ENCODE results near the gene IL11RA. TPM values are rescaled to one million over a fixed set of nuclear protein-coding genes. Genes with fewer than 3 reads are reported as not detected.

The IL11RA gene
- total RNA-seq, 1 donor from 2014 or later: 30.3 TPM

DNA sequence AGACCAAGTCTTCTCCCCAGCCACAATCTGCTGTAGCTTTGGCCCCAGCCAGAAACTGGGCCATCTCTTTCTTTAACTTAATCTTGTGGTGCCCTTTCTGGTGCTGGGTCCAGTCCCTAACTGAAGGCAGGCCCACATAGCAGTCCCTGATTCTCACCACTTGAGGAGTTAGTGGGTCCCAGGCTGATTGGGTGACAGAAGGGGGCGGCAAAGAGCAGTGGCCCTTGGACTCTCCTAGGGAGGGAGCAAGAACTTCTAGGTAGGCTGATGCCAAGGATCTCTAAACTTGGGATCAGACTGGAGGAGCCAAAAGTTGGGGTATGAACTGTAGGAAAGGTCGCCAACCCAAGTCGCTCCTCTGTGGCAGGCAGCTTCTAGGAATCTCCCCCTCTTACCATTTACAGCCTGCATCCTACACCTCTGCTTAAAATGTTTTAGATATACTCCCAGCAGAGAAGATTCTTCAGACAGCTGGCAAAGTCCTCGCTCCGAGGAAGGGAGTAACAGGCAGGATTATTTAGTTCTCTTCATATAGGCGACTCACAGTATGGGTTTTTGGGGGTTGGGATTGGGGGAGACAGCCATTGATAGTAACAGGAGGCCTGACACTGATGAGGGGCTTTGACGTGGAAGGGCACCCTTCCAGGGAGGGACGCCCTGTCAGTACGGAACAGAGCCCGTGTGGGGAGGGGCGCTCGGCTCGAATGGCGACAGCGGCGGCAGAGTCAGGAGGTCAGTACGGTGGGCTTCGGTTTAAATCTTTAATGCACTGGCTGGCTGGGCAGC lies 12.5 kb downstream of the IL11RA start:
- H3K4me1 Mint-ChIP-seq (ENCODE audit: low read depth): peaks cover 31% of the 10 kb centered on the region
- peaks cover 5% of the 10 kb centered on the region for H3K9me3 Mint-ChIP-seq
- no peaks in the 10 kb centered on the region for H3K27me3 Mint-ChIP-seq (ENCODE audit: insufficient read depth)
- DNase-seq (ENCODE audit: low spot score): peak; percentile 61
- intact Hi-C loops (cut with micrococcal nuclease): loop anchor here (1.0 to 10.0 kb wide), 9 partner anchors 18 to 452 kb away; partner anchors contain the start of genes DCTN3, DNAI1, DNAJB5 and FAM219A
- H3K4me3 Mint-ChIP-seq: peak overlapping the region; percentile 88
- peaks cover 22% of the 10 kb centered on the region for H3K36me3 Mint-ChIP-seq (ENCODE audit: low read depth)
- peak overlapping the region; percentile 76 for H3K27ac Mint-ChIP-seq

DNA sequence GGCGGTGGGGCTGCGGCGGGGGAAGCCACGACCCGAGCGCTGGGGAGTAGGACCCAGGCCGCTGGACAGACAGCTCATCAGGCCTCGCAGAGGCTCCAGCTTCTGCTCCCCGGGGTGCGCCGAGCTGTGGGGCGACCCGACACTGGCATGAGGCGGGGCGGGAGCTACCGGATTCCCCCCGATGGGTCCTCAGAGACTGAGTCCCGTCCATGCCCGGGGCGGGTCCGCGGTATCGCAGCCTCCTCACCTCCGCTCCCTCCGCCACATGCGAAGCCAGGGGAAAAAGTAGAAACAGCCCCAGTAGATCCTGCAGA lies 13.0 kb downstream of the IL11RA start:
- no peak for DNase-seq (ENCODE audit: low spot score)
- H3K27me3 Mint-ChIP-seq (ENCODE audit: insufficient read depth): no peaks in the 10 kb centered on the region
- H3K4me1 Mint-ChIP-seq (ENCODE audit: low read depth): peaks cover 31% of the 10 kb centered on the region
- peak overlapping the region; percentile 88 for H3K4me3 Mint-ChIP-seq
- intact Hi-C loops (cut with micrococcal nuclease): loop anchor here (1.0 to 10.0 kb wide), 8 partner anchors 19 to 451 kb away; partner anchors contain the start of genes DCTN3, DNAI1, DNAJB5 and FAM219A
- H3K27ac Mint-ChIP-seq: peak overlapping the region; percentile 84
- peaks cover 22% of the 10 kb centered on the region for H3K36me3 Mint-ChIP-seq (ENCODE audit: low read depth)
- H3K9me3 Mint-ChIP-seq: peaks cover 5% of the 10 kb centered on the region

DNA sequence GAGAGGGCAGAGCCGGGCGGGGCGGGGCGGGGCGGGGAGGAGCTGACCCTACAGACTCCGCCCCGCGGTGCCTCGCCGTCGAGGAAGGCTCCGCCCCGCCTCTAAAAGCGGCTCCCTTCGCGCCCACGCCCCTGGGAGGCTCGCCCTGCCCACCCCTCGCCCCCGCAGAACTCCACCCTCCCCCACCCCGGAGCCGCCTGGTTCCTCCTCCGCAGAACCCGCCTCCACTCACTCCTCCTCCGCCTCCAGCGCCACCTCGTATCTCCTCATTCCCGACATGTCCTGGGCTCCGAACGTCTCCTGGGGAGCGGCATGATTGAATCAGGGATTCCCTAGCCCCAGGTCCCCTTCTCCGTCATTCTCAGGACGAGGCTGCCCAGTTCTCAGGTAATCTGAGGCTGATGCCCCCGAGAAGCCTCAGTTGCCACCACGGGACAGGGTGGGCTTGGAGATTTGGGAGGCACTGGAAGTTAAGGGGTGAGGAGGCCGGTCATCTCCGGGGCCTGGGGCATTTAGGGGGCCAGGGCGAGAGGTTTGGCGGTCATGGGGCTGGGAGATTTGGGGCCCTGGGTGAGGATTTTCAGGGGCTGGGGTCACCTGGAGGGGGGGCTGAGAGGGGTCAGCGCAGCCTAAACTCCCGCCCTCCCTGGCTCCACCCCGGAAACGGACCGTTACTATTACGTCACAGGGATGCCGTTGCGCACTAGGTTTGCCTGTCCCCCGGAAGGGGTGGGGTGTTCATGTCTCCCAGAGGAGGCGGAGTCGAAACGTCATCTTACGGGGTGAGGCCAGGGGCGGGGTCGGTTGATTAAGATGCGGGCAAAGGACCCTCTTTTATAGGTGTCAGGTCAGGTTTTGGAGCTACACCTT lies 13.6 kb downstream of the IL11RA start:
- H3K4me1 Mint-ChIP-seq (ENCODE audit: low read depth): peaks cover 31% of the 10 kb centered on the region
- peak; percentile 86 for DNase-seq (ENCODE audit: low spot score)
- H3K27ac Mint-ChIP-seq: peak overlapping the region; percentile 84
- no peaks in the 10 kb centered on the region for H3K27me3 Mint-ChIP-seq (ENCODE audit: insufficient read depth)
- H3K36me3 Mint-ChIP-seq (ENCODE audit: low read depth): peaks cover 22% of the 10 kb centered on the region
- intact Hi-C loops (cut with micrococcal nuclease): loop anchor here (1.0 to 10.0 kb wide), 10 partner anchors 19 to 487 kb away; partner anchors contain the start of genes DCTN3, DNAI1, DNAJB5 and FAM219A
- peak overlapping the region; percentile 88 for H3K4me3 Mint-ChIP-seq
- peaks cover 5% of the 10 kb centered on the region for H3K9me3 Mint-ChIP-seq

DNA sequence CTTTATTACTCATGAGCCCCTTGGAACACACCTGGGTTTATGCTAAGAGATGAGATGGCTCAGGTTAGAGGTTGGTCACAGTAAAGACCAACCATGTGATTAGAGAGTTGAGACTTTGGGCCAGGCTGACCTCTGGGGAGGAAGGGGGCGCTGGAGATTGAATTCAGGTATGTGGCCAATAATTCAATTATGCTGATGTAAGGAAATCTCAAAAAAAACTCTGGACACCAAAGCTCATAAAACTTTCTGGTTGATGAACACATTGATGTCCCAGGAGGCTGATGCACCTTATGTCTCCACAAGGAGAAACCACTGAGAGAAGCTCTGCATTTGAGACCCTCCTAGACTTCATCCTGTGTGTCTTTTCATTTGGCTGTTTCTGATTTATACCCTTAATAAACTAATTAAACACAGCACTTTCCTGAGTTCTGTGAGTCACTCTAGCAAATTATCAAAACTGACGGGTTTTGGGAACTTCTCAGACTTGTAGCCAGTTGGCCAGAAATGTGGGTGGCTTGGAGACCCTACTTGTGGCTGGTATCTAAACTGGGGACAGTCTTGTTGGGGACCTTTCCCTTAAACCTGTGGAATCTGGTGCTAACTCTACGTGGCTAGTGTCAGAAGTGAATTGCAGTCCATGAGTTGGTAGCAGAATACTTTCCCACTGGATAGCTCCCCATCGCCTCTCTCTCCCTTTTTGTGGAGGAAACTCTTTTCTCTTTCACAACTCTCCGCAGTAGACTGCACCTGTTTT lies 18.0 kb downstream of the IL11RA start:
- H3K27me3 Mint-ChIP-seq (ENCODE audit: insufficient read depth): peaks cover 4% of the 10 kb centered on the region
- intact Hi-C loops (cut with micrococcal nuclease): loop anchor here (10.0 kb wide), 1 partner anchor 405 kb away; the partner anchor contains the start of genes FANCG and VCP
- H3K27ac Mint-ChIP-seq: no peak overlapping the region
- no peaks in the 10 kb centered on the region for H3K4me1 Mint-ChIP-seq (ENCODE audit: low read depth)
- H3K4me3 Mint-ChIP-seq: no peak overlapping the region
- peaks cover 5% of the 10 kb centered on the region for H3K9me3 Mint-ChIP-seq
- peaks cover 12% of the 10 kb centered on the region for H3K36me3 Mint-ChIP-seq (ENCODE audit: low read depth)
- no peak for DNase-seq (ENCODE audit: low spot score)

DNA sequence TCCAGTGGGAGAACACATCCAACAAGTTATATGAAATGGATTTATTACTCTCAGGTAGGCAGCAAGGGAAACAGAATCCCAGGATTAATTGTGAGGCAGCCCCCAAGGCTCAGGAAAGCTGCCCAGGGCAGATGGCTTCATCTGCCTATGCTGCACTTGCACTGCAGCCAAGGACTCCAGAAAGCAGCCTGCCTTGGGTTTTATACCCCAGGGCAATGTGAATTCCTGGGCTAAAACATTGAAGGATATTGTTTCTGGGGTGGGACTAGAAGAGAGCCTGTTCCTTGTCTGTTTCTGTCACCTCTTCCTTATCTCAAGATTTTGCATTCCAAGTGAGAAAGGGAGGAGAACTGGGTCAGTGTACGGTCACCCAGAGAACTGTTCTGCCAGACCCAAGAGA lies 19.3 kb downstream of the IL11RA start:
- Mint-ChIP-seq H3K4me1 (ENCODE audit: low read depth) (no peaks in the 10 kb centered on the region), H3K27me3 (ENCODE audit: insufficient read depth) (peaks cover 4% of the 10 kb centered on the region), H3K36me3 (ENCODE audit: low read depth) (peaks cover 12% of the 10 kb centered on the region), H3K9me3 (peaks cover 5% of the 10 kb centered on the region), H3K4me3 (no peak overlapping the region), H3K27ac (no peak overlapping the region)
- DNase-seq (ENCODE audit: low spot score): no peak
- intact Hi-C loops (cut with micrococcal nuclease): no loop called here

DNA sequence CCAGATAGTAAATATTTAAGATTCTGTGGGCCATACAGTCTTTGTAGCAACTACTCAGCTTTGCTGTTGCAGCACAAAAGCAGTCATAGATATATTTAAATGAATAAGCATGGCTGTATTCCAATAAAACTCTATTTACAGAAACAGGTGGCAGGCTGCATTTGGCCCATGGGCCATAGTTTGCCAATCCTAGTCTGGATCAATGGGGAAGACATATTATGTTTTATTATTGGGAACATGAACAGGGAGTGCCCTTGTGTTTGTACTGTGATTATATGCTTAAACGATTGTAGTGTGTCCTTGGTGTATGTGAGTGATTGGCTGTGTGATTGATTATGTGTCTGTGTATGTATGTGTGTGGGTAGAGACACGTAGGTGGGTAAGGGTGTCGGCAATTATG lies 22.5 kb downstream of the IL11RA start:
- peaks cover 4% of the 10 kb centered on the region for H3K27me3 Mint-ChIP-seq (ENCODE audit: insufficient read depth)
- no peak overlapping the region for H3K27ac Mint-ChIP-seq
- no peak for DNase-seq (ENCODE audit: low spot score)
- H3K4me3 Mint-ChIP-seq: no peak overlapping the region
- intact Hi-C loops (cut with micrococcal nuclease): no loop called here
- peaks cover under 1% of the 10 kb centered on the region for H3K9me3 Mint-ChIP-seq
- H3K36me3 Mint-ChIP-seq (ENCODE audit: low read depth): peaks cover 4% of the 10 kb centered on the region
- no peaks in the 10 kb centered on the region for H3K4me1 Mint-ChIP-seq (ENCODE audit: low read depth)

DNA sequence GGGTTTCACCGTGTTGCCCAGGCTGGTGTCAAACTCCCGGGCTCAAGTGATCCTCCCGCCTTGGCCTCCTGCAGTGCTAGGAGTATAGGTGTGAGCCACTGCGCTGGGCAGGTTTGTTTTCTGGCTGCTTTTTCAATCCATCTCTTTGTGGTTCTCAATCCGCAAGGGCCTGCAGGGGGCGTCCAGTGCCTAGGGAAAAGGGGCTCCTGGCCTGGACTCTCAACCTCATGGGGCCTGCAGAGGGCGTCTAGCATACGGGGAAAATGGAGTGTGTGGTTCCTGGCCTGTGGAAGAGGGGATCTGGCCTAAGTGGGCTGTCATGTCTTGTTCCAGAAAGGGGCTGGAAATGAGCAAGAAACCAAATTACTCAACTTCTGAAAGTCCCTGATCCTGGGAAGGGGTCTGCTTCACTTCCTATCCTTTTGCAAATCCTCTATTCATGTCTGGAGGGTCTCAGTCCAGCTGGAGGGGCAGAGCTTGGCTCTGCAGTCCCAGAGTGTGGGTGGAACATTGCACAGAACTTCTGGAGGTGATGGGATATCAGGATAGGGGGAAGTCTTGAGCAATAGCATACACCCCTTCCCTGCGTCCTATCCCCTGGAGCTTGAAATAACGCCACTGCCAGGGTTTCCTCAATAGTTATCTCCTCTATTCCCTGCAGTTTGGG lies 23.2 kb downstream of the IL11RA start:
- Mint-ChIP-seq H3K27me3 (ENCODE audit: insufficient read depth) (peaks cover 4% of the 10 kb centered on the region), H3K9me3 (no peaks in the 10 kb centered on the region), H3K36me3 (ENCODE audit: low read depth) (peaks cover 4% of the 10 kb centered on the region), H3K4me1 (ENCODE audit: low read depth) (no peaks in the 10 kb centered on the region), H3K27ac (no peak overlapping the region), H3K4me3 (no peak overlapping the region)
- DNase-seq (ENCODE audit: low spot score): peak; percentile 31
- intact Hi-C loops (cut with micrococcal nuclease): loop anchor here (1.0 kb wide), 1 partner anchor 27 kb away; no protein-coding TSS in a partner anchor

DNA sequence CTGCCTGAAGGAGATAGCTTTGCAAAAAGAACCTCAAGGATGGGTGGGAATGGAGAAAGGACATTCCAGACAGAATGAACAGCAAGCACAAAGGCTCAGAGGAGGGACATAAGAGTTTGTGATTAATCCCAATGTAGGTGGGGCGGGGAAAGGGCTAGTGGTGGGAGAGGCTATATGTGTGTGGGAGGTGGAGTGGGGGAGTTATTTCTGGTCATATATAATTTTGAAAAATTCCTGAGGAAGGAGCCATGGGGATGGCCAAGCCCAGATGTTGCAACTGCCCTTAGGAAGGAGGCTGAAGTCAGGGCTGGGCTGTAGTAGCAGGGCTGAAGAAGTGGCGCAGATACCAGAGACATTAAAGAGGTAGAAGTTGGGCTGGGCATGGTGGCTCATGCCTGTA lies 23.9 kb downstream of the IL11RA start:
- intact Hi-C loops (cut with micrococcal nuclease): loop anchor here (1.0 kb wide), 1 partner anchor 26 kb away; no protein-coding TSS in a partner anchor
- Mint-ChIP-seq H3K4me3 (no peak overlapping the region), H3K27ac (no peak overlapping the region)

DNA sequence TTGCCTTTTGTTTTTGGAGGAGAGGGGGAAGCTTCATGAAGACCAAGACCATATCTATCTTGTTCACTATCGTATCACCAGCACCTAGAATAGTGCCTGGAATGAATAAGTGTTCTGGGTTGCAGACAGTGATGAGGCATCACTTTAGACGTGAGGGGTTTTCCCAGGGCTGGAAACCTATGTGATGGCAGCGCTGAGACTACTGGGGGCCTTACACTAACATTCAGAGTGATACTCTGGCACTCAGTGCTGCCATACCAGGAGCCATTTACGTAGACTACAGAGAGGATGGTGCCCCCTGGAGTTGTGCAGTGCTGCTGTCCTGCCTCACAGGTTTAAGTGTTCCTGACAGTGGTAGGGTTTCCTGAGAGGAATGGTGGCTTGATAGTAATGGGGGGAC lies 32.2 kb downstream of the IL11RA start:
- Mint-ChIP-seq H3K9me3 (no peaks in the 10 kb centered on the region), H3K4me1 (ENCODE audit: low read depth) (peaks cover 6% of the 10 kb centered on the region), H3K27ac (no peak overlapping the region), H3K27me3 (ENCODE audit: insufficient read depth) (no peaks in the 10 kb centered on the region), H3K36me3 (ENCODE audit: low read depth) (no peaks in the 10 kb centered on the region), H3K4me3 (no peak overlapping the region)
- intact Hi-C loops (cut with micrococcal nuclease): no loop called here
- DNase-seq (ENCODE audit: low spot score): no peak

More for the DNA sequence above, 23.9 kb downstream of the IL11RA start:
- Mint-ChIP-seq H3K4me1 (ENCODE audit: low read depth) (no peaks in the 10 kb centered on the region), H3K9me3 (no peaks in the 10 kb centered on the region), H3K27me3 (ENCODE audit: insufficient read depth) (peaks cover 4% of the 10 kb centered on the region), H3K36me3 (ENCODE audit: low read depth) (no peaks in the 10 kb centered on the region)
- no peak for DNase-seq (ENCODE audit: low spot score)

DNA sequence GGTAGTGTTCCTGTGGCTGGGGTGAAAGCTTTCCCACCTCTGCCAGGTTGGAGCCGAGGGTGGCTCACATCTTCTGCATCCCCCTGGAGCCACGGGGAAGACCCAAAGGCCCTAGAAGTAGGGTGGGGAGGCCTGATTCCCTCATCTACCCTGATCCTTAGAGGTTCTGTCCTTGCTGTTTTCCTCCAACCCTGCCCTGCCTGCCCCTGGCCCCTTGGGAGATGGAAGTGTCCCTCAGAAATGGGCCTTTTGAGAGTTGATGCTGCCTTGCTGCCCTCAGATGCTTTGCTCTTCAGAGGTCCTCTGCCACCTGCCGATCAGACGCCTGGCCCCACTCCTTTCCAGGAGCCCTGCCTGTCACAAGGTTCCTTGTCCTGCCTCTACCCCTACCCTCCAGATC lies 32.8 kb downstream of the IL11RA start:
- no peak for DNase-seq (ENCODE audit: low spot score)
- Mint-ChIP-seq H3K4me1 (ENCODE audit: low read depth) (peaks cover 6% of the 10 kb centered on the region), H3K9me3 (no peaks in the 10 kb centered on the region), H3K36me3 (ENCODE audit: low read depth) (no peaks in the 10 kb centered on the region), H3K4me3 (no peak overlapping the region), H3K27ac (no peak overlapping the region), H3K27me3 (ENCODE audit: insufficient read depth) (no peaks in the 10 kb centered on the region)
- intact Hi-C loops (cut with micrococcal nuclease): no loop called here

DNA sequence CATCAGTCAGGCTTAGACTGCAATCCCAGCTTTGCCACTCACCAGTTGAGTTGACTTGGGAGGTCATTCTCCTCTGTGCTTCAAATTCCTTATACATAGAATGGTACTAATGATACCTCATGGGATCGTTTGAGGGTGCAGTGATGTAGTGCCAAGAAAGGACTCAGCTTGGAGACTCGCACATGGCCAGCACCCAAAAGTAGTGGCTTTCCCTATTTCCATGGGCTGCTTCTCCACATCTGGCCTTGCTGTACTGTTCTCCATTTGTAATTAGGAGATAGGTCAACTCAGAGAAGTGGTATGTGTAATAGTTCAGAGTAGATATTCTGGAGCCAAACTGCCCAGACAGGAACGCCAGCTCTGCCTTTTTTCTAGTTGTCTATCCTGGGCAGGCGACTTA lies 33.6 kb downstream of the IL11RA start:
- no peak for DNase-seq (ENCODE audit: low spot score)
- peaks cover 6% of the 10 kb centered on the region for H3K4me1 Mint-ChIP-seq (ENCODE audit: low read depth)
- no peaks in the 10 kb centered on the region for H3K36me3 Mint-ChIP-seq (ENCODE audit: low read depth)
- no peaks in the 10 kb centered on the region for H3K9me3 Mint-ChIP-seq
- no peaks in the 10 kb centered on the region for H3K27me3 Mint-ChIP-seq (ENCODE audit: insufficient read depth)
- H3K4me3 Mint-ChIP-seq: no peak overlapping the region
- H3K27ac Mint-ChIP-seq: no peak overlapping the region
- intact Hi-C loops (cut with micrococcal nuclease): no loop called here

DNA sequence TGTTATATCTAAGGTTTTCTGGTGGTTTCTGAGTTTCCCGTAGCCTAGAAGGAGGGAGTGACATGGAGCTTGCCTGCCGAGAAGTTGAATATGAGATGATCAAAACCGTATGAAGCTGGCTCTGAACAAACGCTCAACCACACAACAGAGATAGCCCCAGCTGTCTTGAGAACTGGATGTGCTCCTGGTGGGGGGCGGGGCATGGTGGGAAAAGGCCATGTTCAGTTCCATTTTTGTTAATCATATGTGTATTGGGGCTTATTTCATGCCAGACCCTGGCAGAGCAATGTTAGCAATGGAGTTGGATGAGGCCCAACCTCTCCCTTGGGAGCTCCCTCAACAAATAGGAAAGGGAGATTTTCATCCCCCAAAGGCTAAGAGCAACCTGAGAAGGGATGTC lies 34.2 kb downstream of the IL11RA start:
- Mint-ChIP-seq H3K27me3 (ENCODE audit: insufficient read depth) (no peaks in the 10 kb centered on the region), H3K9me3 (no peaks in the 10 kb centered on the region), H3K27ac (no peak overlapping the region), H3K4me1 (ENCODE audit: low read depth) (peaks cover 6% of the 10 kb centered on the region), H3K4me3 (no peak overlapping the region), H3K36me3 (ENCODE audit: low read depth) (no peaks in the 10 kb centered on the region)
- no peak for DNase-seq (ENCODE audit: low spot score)
- intact Hi-C loops (cut with micrococcal nuclease): no loop called here

Measured in activated T-helper 1 cell treated with anti-CD3 and anti-CD28 coated beads, Interleukin-12 subunit alpha, Interleukin-12 subunit beta, Interleukin-2, Interleukin-4 antibody, amounts not matched to agents 30 ng/mL and 10 ng/mL and 1 ng/mL, durations not matched to agents 14 hours and 24 hours and 36 hours (primary cell).